Caco-2 (cell line): ENCODE results near the gene WNT3A. TPM values are rescaled to one million over a fixed set of nuclear protein-coding genes. Genes with fewer than 3 reads are reported as not detected.
A peak's percentile ranks its signal among the peaks of the same experiment; 100 is the strongest.

Experiments used
- BruUV-seq: library from RNA; stranded (reverse); fragments of 400-500 nt; replicated peaks from 2 replicates; lab custom pipeline; 2021; lab: Mats Ljungman, UMichigan
- CTCF ChIA-PET: fragments of 300-600 bp; sonication (Branson Sonifier 250); formaldehyde crosslinking; loops from one replicate; lab custom pipeline; 2022; ENCODE audit warnings: antibody characterized with exemption; lab: Charles Lee
- POLR2A ChIA-PET: fragments of 300-600 bp; sonication (Branson Sonifier 250); formaldehyde crosslinking; loops from one replicate; lab custom pipeline; 2022; ENCODE audit warnings: antibody characterized with exemption; lab: Charles Lee
- DNase-seq, 2 experiments: peaks; one replicate each; pipeline versions ENCODE4 v3.0.0 to v3.0.0-alpha.2; 2020 to 2022
- H3K27me3 ChIP-seq: replicated peaks from 2 replicates; pipeline ENCODE4 v1.6.0; 2011; ENCODE audit warnings: low read length; ENCODE audit not compliant: control insufficient read depth, insufficient read depth
- H3K36me3 ChIP-seq: 2 replicates; pipeline ENCODE4 v1.5.1; 2011; ENCODE audit warnings: low read length; ENCODE audit not compliant: control insufficient read depth, insufficient read depth
- H3K4me1 ChIP-seq: fragments of 250-450 bp; sonication (Bioruptor Pico); 2 replicates; pipeline ENCODE4 v1.5.1; 2020; ENCODE audit warnings: mild to moderate bottlenecking
- H3K4me3 ChIP-seq: 2 replicates; pipeline ENCODE4 v1.5.1; 2011; ENCODE audit warnings: low read depth, mild to moderate bottlenecking, control low read depth, low read length
- H3K9me3 ChIP-seq: fragments of 250-450 bp; sonication (Bioruptor Pico); 2 replicates; pipeline ENCODE4 v1.5.1; 2020; ENCODE audit warnings: mild to moderate bottlenecking, moderate library complexity
- H3K27ac Mint-ChIP-seq: one replicate; pipeline ENCODE4 v1.8.0; 2022; ENCODE audit warnings: mixed read lengths; ENCODE audit not compliant: unreplicated experiment
- H3K27me3 Mint-ChIP-seq: one replicate; pipeline ENCODE4 v1.8.0; 2022; ENCODE audit warnings: mixed read lengths; ENCODE audit not compliant: insufficient read depth, unreplicated experiment
- H3K36me3 Mint-ChIP-seq: one replicate; pipeline ENCODE4 v1.8.0; 2022; ENCODE audit warnings: mild to moderate bottlenecking, mixed read lengths; ENCODE audit not compliant: insufficient read depth, unreplicated experiment
- H3K4me1 Mint-ChIP-seq: one replicate; pipeline ENCODE4 v1.8.0; 2022; ENCODE audit warnings: low read depth, mixed read lengths; ENCODE audit not compliant: unreplicated experiment
- H3K4me3 Mint-ChIP-seq: one replicate; pipeline ENCODE4 v1.8.0; 2022; ENCODE audit warnings: mild to moderate bottlenecking, moderate library complexity, mixed read lengths; ENCODE audit not compliant: unreplicated experiment
- H3K9me3 Mint-ChIP-seq: one replicate; pipeline ENCODE4 v1.8.0; 2022; ENCODE audit warnings: mixed read lengths; ENCODE audit not compliant: unreplicated experiment
- CTCF ChIP-seq, 2 experiments: fragments of 200-600 bp in 1 of 2; IDR thresholded peaks; 1 replicate in 1 of 2; 2 replicates in 1 of 2; pipeline versions ENCODE4 v1.5.1 to v1.8.0; 2011 to 2022; ENCODE audit warnings: antibody characterized with exemption in 1 of 2, control low read depth in 1 of 2, inconsistent platforms in 1 of 2, low read depth in 1 of 2, low read length in 1 of 2, mild to moderate bottlenecking in 1 of 2, moderate library complexity in 1 of 2; ENCODE audit not compliant: insufficient read depth in 1 of 2, severe bottlenecking in 1 of 2, unreplicated experiment in 1 of 2
- intact Hi-C: fragments of 100-400 bp; cut with micrococcal nuclease; formaldehyde crosslinking; loops from one replicate; pipeline ENCODE4 v1.10.0; 2022; ENCODE audit not compliant: unreplicated experiment
- total RNA-seq: library from RNA; stranded (reverse); gene quantifications from 2 replicates; pipeline ENCODE4 v1.2.3, GENCODE V29; 2022

The WNT3A gene
- total RNA-seq, 1 experiment from 2014 or later, result 0.09 TPM

DNA sequence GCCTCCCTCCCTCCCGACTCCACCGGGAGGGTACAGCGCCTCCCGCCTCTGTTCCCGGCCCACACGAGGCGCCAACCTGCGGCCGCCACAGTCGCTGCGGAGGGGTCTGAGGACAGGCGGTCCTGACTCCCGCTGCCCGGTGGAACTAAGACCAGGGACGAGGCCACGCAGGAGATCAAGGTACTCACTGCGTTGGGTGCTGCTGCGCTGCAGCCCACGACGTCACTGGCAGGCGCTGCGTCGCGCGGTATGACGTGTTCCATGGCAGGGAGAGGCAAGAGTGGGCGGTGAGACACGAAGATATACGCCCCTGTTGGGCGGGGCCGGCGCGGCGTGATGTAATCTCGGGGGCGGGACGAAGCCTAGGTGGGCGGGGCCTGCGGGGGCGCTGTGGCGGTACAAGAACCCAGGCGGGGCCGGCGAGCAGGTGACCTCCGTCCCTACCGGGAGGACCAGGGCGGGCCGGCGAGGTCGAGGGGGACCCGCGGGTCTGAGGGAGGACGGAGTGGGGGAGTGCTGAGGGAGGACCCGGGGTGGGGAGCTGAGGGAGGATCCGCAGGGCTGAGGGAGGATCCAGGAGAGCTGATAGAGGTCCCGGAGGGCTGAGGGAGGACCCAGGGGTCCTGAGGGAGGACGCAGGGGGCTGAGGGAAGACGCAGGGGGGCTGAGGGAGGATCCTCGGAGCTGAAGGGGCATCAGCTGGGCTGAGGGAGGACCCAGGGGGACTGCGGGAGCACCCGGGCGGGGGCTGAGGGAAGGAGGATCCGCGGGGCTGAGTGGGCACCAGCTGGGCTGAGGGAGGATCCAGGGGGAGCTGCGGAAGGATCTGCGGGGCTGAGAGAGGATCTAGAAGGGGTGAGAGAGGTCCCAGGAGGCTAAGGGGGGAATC, 102.5 kb downstream of the WNT3A start, which contains the start of gene MRPL55:
MRPL55 (minus strand) TSS at position 227 of the 889 bp plus-strand sequence. CDS start 1,039 bp downstream, outside the sequence.
- Histone ChIP-seq H3K4me1 (peaks cover 14% of the 10 kb centered on the region), H3K36me3 (no peaks in the 10 kb centered on the region), H3K9me3 (no peaks in the 10 kb centered on the region), H3K27me3 (no peaks in the 10 kb centered on the region), H3K4me3 (peak within 1 kb of the TSS; percentile 94)
- intact Hi-C loops, result loop anchor here (1.0 to 10.0 kb wide), 3 partner anchors 27 to 625 kb away; partner anchors contain the start of genes ARF1 and IBA57
- H3K4me1 Mint-ChIP-seq, result peaks cover 12% of the 10 kb centered on the region
- peaks cover 26% of the 10 kb centered on the region for H3K36me3 Mint-ChIP-seq
- POLR2A ChIA-PET, result interaction anchor here (0.6 to 1.4 kb wide), 6 partner anchors 12 to 56 kb away, joined by 3 to 18 read pairs (median 8); partner anchors contain the start of genes ARF1, GUK1 and IBA57
- H3K27ac Mint-ChIP-seq, result peak within 1 kb of the TSS; percentile 100
- DNase-seq, result peak; percentile 98
- BruUV-seq, result no TSS peak
- no peaks in the 10 kb centered on the region for H3K27me3 Mint-ChIP-seq
- peak within 1 kb of the TSS; percentile 99 for H3K4me3 Mint-ChIP-seq
- CTCF ChIA-PET, result interaction anchor here (0.6 to 2.4 kb wide), 5 partner anchors 22 to 110 kb away, joined by 3 to 23 read pairs (median 4); partner anchors contain the start of gene IBA57
- no peak for TF ChIP-seq CTCF (IDR thresholded peaks at IDR 0.05; ENCODE audit: insufficient read depth in 1 of 2, low read depth in 1 of 2, low read length in 1 of 2, severe bottlenecking in 1 of 2, unreplicated experiment in 1 of 2)
- no peaks in the 10 kb centered on the region for H3K9me3 Mint-ChIP-seq

GRCh38 chr1:228109962-228110488, 103.2 kb downstream of the WNT3A start:
- H3K36me3 ChIP-seq, result no peaks in the 10 kb centered on the region
- intact Hi-C loops, result loop anchor here (1.0 to 10.0 kb wide), 5 partner anchors 21 to 625 kb away; partner anchors contain the start of genes ARF1, GUK1 and IBA57
- H3K27me3 Mint-ChIP-seq, result no peaks in the 10 kb centered on the region
- BruUV-seq, result no TSS peak
- H3K36me3 Mint-ChIP-seq, result peaks cover 19% of the 10 kb centered on the region
- DNase-seq, result peak; percentile 77 to 82
- H3K4me3 ChIP-seq, result peak overlapping the region; percentile 94
- peak overlapping the region; percentile 100 for H3K27ac Mint-ChIP-seq
- H3K4me3 Mint-ChIP-seq, result peak overlapping the region; percentile 99
- POLR2A ChIA-PET, result interaction anchor here (0.6 to 1.4 kb wide), 8 partner anchors 16 to 322 kb away, joined by 3 to 18 read pairs (median 6); partner anchors contain the start of genes ARF1, GUK1 and IBA57
- H3K9me3 Mint-ChIP-seq, result no peaks in the 10 kb centered on the region
- no peaks in the 10 kb centered on the region; the same call in 1 of the 2 replicates for H3K9me3 ChIP-seq
- no peaks in the 10 kb centered on the region for H3K27me3 ChIP-seq
- TF ChIP-seq CTCF (IDR thresholded peaks at IDR 0.05; ENCODE audit: insufficient read depth in 1 of 2, low read depth in 1 of 2, low read length in 1 of 2, severe bottlenecking in 1 of 2, unreplicated experiment in 1 of 2), result no peak
- CTCF ChIA-PET, result interaction anchor here (0.6 to 2.4 kb wide), 5 partner anchors 21 to 111 kb away, joined by 3 to 23 read pairs (median 4); partner anchors contain the start of gene IBA57
- H3K4me1 ChIP-seq, result peaks cover 8% of the 10 kb centered on the region
- H3K4me1 Mint-ChIP-seq, result peaks cover 7% of the 10 kb centered on the region
